Thyroid gland (tissue), 4 donors: ENCODE measurements around the gene OR52E1.

ENCODE experiments used
- POLR2A ChIP-seq, 2 donors: fragments of 450-650 bp; IDR thresholded peaks; one replicate each; pipeline ENCODE4 v1.6.1; 2017; ENCODE audit warnings: antibody characterized with exemption in 2 of 2, mild to moderate bottlenecking in 2 of 2, moderate library complexity in 1 of 2
- TF ChIP-seq, protein P1 (sequence below), 6 experiments: fragments of 200-600 bp in 3 of 6; fragments of 450-650 bp in 3 of 6; sonication (generic) in 3 of 6; IDR thresholded peaks; one replicate each; pipeline ENCODE4 v1.5.1; 2016 to 2019; ENCODE audit warnings: antibody characterized with exemption in 6 of 6, mild to moderate bottlenecking in 2 of 6, inconsistent platforms in 1 of 6, moderate library complexity in 1 of 6

DNA sequence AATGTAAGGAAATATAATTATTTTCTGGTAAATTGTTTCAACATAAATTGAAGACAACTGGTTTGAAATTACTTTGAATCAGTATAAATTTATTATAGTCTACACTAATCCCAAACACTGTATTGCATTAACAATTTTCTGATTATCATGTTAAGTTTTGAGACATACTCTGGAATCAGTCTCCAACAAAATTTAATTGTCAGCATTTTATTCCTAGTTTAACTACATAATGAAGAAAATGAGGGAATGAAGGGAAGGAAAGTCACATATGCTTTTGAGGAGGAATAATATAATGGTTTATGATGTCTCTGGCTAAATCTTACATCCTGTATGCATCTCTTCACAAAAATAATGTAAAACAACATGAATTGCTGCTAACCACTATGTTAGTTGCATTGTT lies 14.2 kb downstream of the OR52E1 start:
- TF ChIP-seq POLR2A (IDR thresholded peaks at IDR 0.05), result no peak
- TF ChIP-seq, protein P1, sequence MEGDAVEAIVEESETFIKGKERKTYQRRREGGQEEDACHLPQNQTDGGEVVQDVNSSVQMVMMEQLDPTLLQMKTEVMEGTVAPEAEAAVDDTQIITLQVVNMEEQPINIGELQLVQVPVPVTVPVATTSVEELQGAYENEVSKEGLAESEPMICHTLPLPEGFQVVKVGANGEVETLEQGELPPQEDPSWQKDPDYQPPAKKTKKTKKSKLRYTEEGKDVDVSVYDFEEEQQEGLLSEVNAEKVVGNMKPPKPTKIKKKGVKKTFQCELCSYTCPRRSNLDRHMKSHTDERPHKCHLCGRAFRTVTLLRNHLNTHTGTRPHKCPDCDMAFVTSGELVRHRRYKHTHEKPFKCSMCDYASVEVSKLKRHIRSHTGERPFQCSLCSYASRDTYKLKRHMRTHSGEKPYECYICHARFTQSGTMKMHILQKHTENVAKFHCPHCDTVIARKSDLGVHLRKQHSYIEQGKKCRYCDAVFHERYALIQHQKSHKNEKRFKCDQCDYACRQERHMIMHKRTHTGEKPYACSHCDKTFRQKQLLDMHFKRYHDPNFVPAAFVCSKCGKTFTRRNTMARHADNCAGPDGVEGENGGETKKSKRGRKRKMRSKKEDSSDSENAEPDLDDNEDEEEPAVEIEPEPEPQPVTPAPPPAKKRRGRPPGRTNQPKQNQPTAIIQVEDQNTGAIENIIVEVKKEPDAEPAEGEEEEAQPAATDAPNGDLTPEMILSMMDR (IDR thresholded peaks at IDR 0.05), result no peak
